IMR-90 (cell line): Measurements from ENCODE around the gene CALN1. TPM values are rescaled to one million over a fixed set of nuclear protein-coding genes. Genes with fewer than 3 reads are reported as not detected.

Experiments
- ATAC-seq: fragments of 200-7000 bp; cut with Tn5 transposase; 2 replicates; pipeline ENCODE4 v1.9.1; 2020; ENCODE audit warnings: low read depth, mild to moderate bottlenecking, moderate library complexity
- BruUV-seq: library from RNA; stranded (reverse); fragments of 400-500 nt; replicated peaks from 2 replicates; lab custom pipeline; 2021; lab: Mats Ljungman, UMichigan
- CTCF ChIA-PET: fragments of 300-600 bp; formaldehyde crosslinking; extraction: SDS; loops from one replicate; lab custom pipeline; 2021; ENCODE audit warnings: antibody characterized with exemption; lab: Yijun Ruan, JAX
- POLR2A ChIA-PET: fragments of 300-600 bp; sonication (Branson Sonifier 250); formaldehyde crosslinking; loops from one replicate; lab custom pipeline; 2022; ENCODE audit warnings: antibody characterized with exemption; ENCODE audit not compliant: unreplicated experiment; lab: Charles Lee
- DNase-seq: peaks from one replicate; pipeline ENCODE4 v3.0.0; 2013
- H2AFZ ChIP-seq: replicated peaks from 2 replicates; pipeline ENCODE3; 2013; ENCODE audit warnings: low read length, mild to moderate bottlenecking; ENCODE audit not compliant: poor library complexity
- H2AK5ac ChIP-seq: 2 replicates; pipeline ENCODE4 v1.6.1; 2013; ENCODE audit warnings: low read depth, low read length, inconsistent platforms
- H2AK9ac ChIP-seq: replicated peaks from 2 replicates; pipeline ENCODE3; 2013; ENCODE audit warnings: mild to moderate bottlenecking, low read depth, low read length, moderate library complexity; ENCODE audit not compliant: poor library complexity
- H2BK120ac ChIP-seq: 2 replicates; pipeline ENCODE4 v1.6.1; 2013; ENCODE audit warnings: low read depth, low read length, inconsistent platforms
- H2BK15ac ChIP-seq: 3 replicates; pipeline ENCODE4 v1.6.1; 2013; ENCODE audit warnings: low read depth, low read length, inconsistent platforms
- H2BK20ac ChIP-seq: 2 replicates; pipeline ENCODE4 v1.6.1; 2013; ENCODE audit warnings: low read depth, mild to moderate bottlenecking, inconsistent platforms, low read length, moderate library complexity
- H2BK5ac ChIP-seq: 2 replicates; pipeline ENCODE4 v1.6.1; 2013; ENCODE audit warnings: mild to moderate bottlenecking, low read depth, low read length, inconsistent platforms; ENCODE audit not compliant: poor library complexity, severe bottlenecking
- H3K14ac ChIP-seq: replicated peaks from 2 replicates; pipeline ENCODE4 v1.6.1; 2013; ENCODE audit warnings: low read depth, low read length, inconsistent platforms
- H3K18ac ChIP-seq: 2 replicates; pipeline ENCODE4 v1.6.1; 2013; ENCODE audit warnings: low read depth, low read length, control low read depth
- H3K23ac ChIP-seq: 2 replicates; pipeline ENCODE4 v1.6.1; 2013; ENCODE audit warnings: low read depth, low read length, inconsistent platforms
- H3K27ac ChIP-seq: 2 replicates; pipeline ENCODE4 v1.5.1; 2013; ENCODE audit warnings: mild to moderate bottlenecking, control low read depth, low read length; ENCODE audit not compliant: insufficient read depth
- H3K27me3 ChIP-seq: 2 replicates; pipeline ENCODE4 v1.6.1; 2013; ENCODE audit warnings: low read length; ENCODE audit not compliant: control insufficient read depth, insufficient read depth
- H3K36me3 ChIP-seq: 2 replicates; pipeline ENCODE4 v1.6.1; 2013; ENCODE audit warnings: low read length, mixed read lengths; ENCODE audit not compliant: control insufficient read depth, insufficient read depth
- H3K4ac ChIP-seq: 2 replicates; pipeline ENCODE4 v1.6.1; 2013; ENCODE audit warnings: low read depth, low read length, inconsistent platforms
- H3K4me1 ChIP-seq: 2 replicates; pipeline ENCODE4 v1.6.1; 2013; ENCODE audit warnings: low read length, mixed read lengths; ENCODE audit not compliant: control insufficient read depth, insufficient read depth
- H3K4me2 ChIP-seq: 2 replicates; pipeline ENCODE4 v1.6.1; 2013; ENCODE audit warnings: low read depth, mild to moderate bottlenecking, control low read depth, low read length, moderate library complexity
- H3K4me3 ChIP-seq: 2 replicates; pipeline ENCODE4 v1.5.1; 2013; ENCODE audit warnings: low read depth, mild to moderate bottlenecking, control low read depth, low read length, moderate library complexity; ENCODE audit not compliant: insufficient read depth
- H3K56ac ChIP-seq: 2 replicates; pipeline ENCODE4 v1.6.1; 2013; ENCODE audit warnings: low read length, inconsistent platforms; ENCODE audit not compliant: insufficient read depth; ENCODE audit errors: extremely low read depth
- H3K79me1 ChIP-seq, 2 experiments: 2 replicates each; pipeline ENCODE4 v1.6.1; 2013; ENCODE audit warnings: low read length in 2 of 2, inconsistent platforms in 1 of 2, low read depth in 1 of 2
- H3K9ac ChIP-seq: 2 replicates; pipeline ENCODE4 v1.6.1; 2013; ENCODE audit warnings: low read depth, low read length, control low read depth
- H3K9me1 ChIP-seq: 2 replicates; pipeline ENCODE4 v1.6.1; 2013; ENCODE audit warnings: low read length, inconsistent platforms; ENCODE audit not compliant: insufficient read depth
- H3K9me3 ChIP-seq: 2 replicates; pipeline ENCODE4 v1.6.1; 2013; ENCODE audit warnings: low read length; ENCODE audit not compliant: control insufficient read depth, insufficient read depth
- H4K20me1 ChIP-seq: 2 replicates; pipeline ENCODE4 v1.6.1; 2013; ENCODE audit warnings: low read length, inconsistent platforms; ENCODE audit not compliant: insufficient read depth
- H4K5ac ChIP-seq: 2 replicates; pipeline ENCODE4 v1.6.1; 2013; ENCODE audit warnings: mild to moderate bottlenecking, low read depth, low read length, control low read depth
- H4K8ac ChIP-seq, 2 experiments: 2 replicates each; pipeline ENCODE4 v1.6.1; 2013; ENCODE audit warnings: low read depth in 2 of 2, low read length in 2 of 2, control low read depth in 1 of 2, inconsistent platforms in 1 of 2
- H4K91ac ChIP-seq: 2 replicates; pipeline ENCODE4 v1.6.1; 2013; ENCODE audit warnings: low read depth, low read length, inconsistent platforms; ENCODE audit not compliant: insufficient read depth
- BHLHE40 ChIP-seq: fragments of 150-350 bp; IDR thresholded peaks from 2 replicates; pipeline ENCODE4 v1.6.1; 2016; ENCODE audit warnings: mild to moderate bottlenecking, low read depth, low read length
- CTCF ChIP-seq: conservative IDR thresholded peaks from 2 replicates; pipeline ENCODE4 v1.5.1; 2012; ENCODE audit warnings: mild to moderate bottlenecking, low read depth, low read length, improper control_type of control experiment
- RAD21 ChIP-seq: IDR thresholded peaks from 2 replicates; pipeline ENCODE4 v1.6.1; 2012; ENCODE audit warnings: low read length, improper control_type of control experiment
- SMC3 ChIP-seq: fragments of 150-350 bp; IDR thresholded peaks from 2 replicates; pipeline ENCODE4 v1.6.1; 2016; ENCODE audit warnings: low read depth, mild to moderate bottlenecking, antibody characterized with exemption, low read length, moderate library complexity
- USF2 ChIP-seq: fragments of 150-350 bp; IDR thresholded peaks from 2 replicates; pipeline ENCODE4 v1.6.1; 2017; ENCODE audit warnings: mild to moderate bottlenecking, antibody characterized with exemption, low read length, low read depth
- WGBS, 2 experiments: methylation state at CpG; one replicate each; pipeline versions ENCODE4 v1.1.5 to v1.1.7; 2013; ENCODE audit warnings: missing lambda C conversion rate in 2 of 2; ENCODE audit not compliant: insufficient read length in 1 of 2; ENCODE audit errors: extremely low coverage in 2 of 2; 5-methylcytosine and 5-hydroxymethylcytosine counted together
- dilution Hi-C: fragments of 300-500 bp; cut with HindIII; formaldehyde crosslinking; loops from one replicate; pipeline ENCODE4 v1.14.3; 2018; ENCODE audit warnings: low sequenced_read_pairs; ENCODE audit not compliant: unreplicated experiment
- in situ Hi-C: fragments of 300-500 bp; cut with MboI; formaldehyde crosslinking; loops from 3 replicates; pipeline ENCODE4 v1.14.3; 2019; ENCODE audit warnings: low sequenced_read_pairs, inconsistent platforms, mixed read lengths
- intact Hi-C: fragments of 100-400 bp; cut with micrococcal nuclease; formaldehyde crosslinking; loops from 2 replicates; pipeline ENCODE4 v1.10.0; 2022
- polyA plus RNA-seq, 3 experiments: library from polyadenylated mRNA; depleted of rRNA; stranded (reverse); fragments of >200 nt; gene quantifications; 2 replicates each; pipeline ENCODE4 v1.2.3, GENCODE V29; 2012; ENCODE audit warnings: low replicate concordance in 1 of 3
- total RNA-seq: library from RNA; depleted of rRNA; stranded (reverse); fragments of >200 nt; gene quantifications from 2 replicates; pipeline ENCODE4 v1.2.3, GENCODE V29; 2012

Gene CALN1
- total and polyA plus RNA-seq, 2 of the 4 experiments (the other 2 are of a cell fraction) = not detected

- peaks cover 18% of the 10 kb centered on the region for H3K9me3 ChIP-seq
- H3K79me1 ChIP-seq = no peaks in the 10 kb centered on the region
- intact Hi-C loops (no loop called here), dilution Hi-C loops (no loop called here), in situ Hi-C loops (no loop called here)
- WGBS, 2 experiments = 20% methylated on average over 4 of the region's 43 CpGs; no CpG with 5 or more reads in 1 of the 2 experiments
- H3K4me3 ChIP-seq = no peak overlapping the region
- no peak overlapping the region for H3K56ac ChIP-seq
- no peak overlapping the region for H2AFZ ChIP-seq
- no peak overlapping the region for H2BK120ac ChIP-seq
- no peak overlapping the region for H2BK15ac ChIP-seq
- H3K27ac ChIP-seq = no peak overlapping the region
- H3K18ac ChIP-seq = no peak overlapping the region
- BruUV-seq = no TSS peak
- DNase-seq (no peak), ATAC-seq (peak; percentile 65)
- H3K4ac ChIP-seq = no peak overlapping the region
- ChIA-PET CTCF (interaction anchor here (0.7 kb wide), 1 partner anchor 1075 kb away, joined by 3 read pairs; no protein-coding TSS in a partner anchor), POLR2A (no interaction called here)
- H3K9ac ChIP-seq = no peak overlapping the region
- H4K8ac ChIP-seq = no peak overlapping the region
- no peak overlapping the region for H2BK20ac ChIP-seq
- H2BK5ac ChIP-seq = no peak overlapping the region
- H3K9me1 ChIP-seq = no peaks in the 10 kb centered on the region
- no peaks in the 10 kb centered on the region for H3K4me1 ChIP-seq
- H2AK5ac ChIP-seq = no peak overlapping the region
- no peak overlapping the region for H4K91ac ChIP-seq
- no peak overlapping the region for H4K5ac ChIP-seq
- H2AK9ac ChIP-seq = no peak overlapping the region
- H3K36me3 ChIP-seq = no peaks in the 10 kb centered on the region
- no peaks in the 10 kb centered on the region for H3K27me3 ChIP-seq
- no peak overlapping the region for H3K23ac ChIP-seq
- peak; percentile 18; the same call in 1 of the 2 replicates for TF ChIP-seq RAD21
- TF ChIP-seq BHLHE40 = no peak
- no peak for TF ChIP-seq USF2
- 0 out of 2 replicates have a peak, but pooled peaks have one; percentile 23 for TF ChIP-seq CTCF
- TF ChIP-seq SMC3 = peak; percentile 6; the same call in 1 of the 2 replicates
- no peaks in the 10 kb centered on the region for H4K20me1 ChIP-seq
- no peak overlapping the region for H3K14ac ChIP-seq
- H3K4me2 ChIP-seq = no peak overlapping the region
Observed at GRCh38 chr7:71752171-71752935, 659.8 kb downstream of the CALN1 start.
